ENCODE results near the gene TIGD3. TPM values are rescaled to one million over a fixed set of nuclear protein-coding genes. Genes with fewer than 3 reads are reported as not detected.

Gene TIGD3
- total and polyA plus RNA-seq, 9 of the 15 experiments (the other 6 are each of a cell fraction or from before 2014, with no cell fraction given) = 0.06 to 1.3 (median 0.56) TPM

DNA sequence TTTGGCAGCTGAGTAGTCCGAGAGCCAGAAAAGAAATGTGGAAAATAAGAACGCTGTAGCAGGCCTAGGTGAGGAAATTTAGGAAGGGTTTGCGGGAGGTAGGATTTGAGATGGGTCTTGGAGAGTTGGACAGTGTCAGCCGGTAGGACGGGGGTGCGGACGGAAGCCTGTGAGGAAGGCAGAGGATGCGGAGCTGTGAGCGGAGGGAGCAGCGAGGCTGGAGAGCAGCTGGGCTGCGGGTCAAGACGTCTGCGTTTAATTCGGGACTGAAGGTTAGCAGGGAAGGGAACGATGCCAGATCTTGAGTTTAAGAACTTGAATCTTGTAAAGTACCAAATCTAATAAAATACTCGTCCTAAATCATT, 669 bp upstream of the TIGD3 start (continued):
- TF ChIP-seq MGA (IDR thresholded peaks at IDR 0.05) (no peak), ETV5 (CRISPR knock-in tag; IDR thresholded peaks at IDR 0.05; ENCODE audit: low read depth) (no peak), BDP1 (IDR thresholded peaks at IDR 0.05; ENCODE audit: insufficient read depth, insufficient read length) (no peak), ZBED1 (IDR thresholded peaks at IDR 0.05) (no peak), E2F3 (CRISPR knock-in tag; IDR thresholded peaks at IDR 0.05) (no peak), HDAC1 (IDR thresholded peaks at IDR 0.05) (no peak), POLR2A (conservative IDR thresholded peaks at IDR 0.05) (peak; percentile 63), FOXK2 (conservative IDR thresholded peaks at IDR 0.05 in 1 of 2, IDR thresholded peaks at IDR 0.05 in 1 of 2; ENCODE audit: low read depth in 2 of 2) (no peak), TCF3 (CRISPR knock-in tag; IDR thresholded peaks at IDR 0.05) (no peak), TFAM (CRISPR knock-in tag; conservative IDR thresholded peaks at IDR 0.05) (no peak), ZNF239 (CRISPR knock-in tag; IDR thresholded peaks at IDR 0.05) (no peak), PHTF2 (CRISPR knock-in tag; IDR thresholded peaks at IDR 0.05) (no peak), ZNF395 (CRISPR knock-in tag; IDR thresholded peaks at IDR 0.05) (no peak)
- TF ChIP-seq, protein P1, sequence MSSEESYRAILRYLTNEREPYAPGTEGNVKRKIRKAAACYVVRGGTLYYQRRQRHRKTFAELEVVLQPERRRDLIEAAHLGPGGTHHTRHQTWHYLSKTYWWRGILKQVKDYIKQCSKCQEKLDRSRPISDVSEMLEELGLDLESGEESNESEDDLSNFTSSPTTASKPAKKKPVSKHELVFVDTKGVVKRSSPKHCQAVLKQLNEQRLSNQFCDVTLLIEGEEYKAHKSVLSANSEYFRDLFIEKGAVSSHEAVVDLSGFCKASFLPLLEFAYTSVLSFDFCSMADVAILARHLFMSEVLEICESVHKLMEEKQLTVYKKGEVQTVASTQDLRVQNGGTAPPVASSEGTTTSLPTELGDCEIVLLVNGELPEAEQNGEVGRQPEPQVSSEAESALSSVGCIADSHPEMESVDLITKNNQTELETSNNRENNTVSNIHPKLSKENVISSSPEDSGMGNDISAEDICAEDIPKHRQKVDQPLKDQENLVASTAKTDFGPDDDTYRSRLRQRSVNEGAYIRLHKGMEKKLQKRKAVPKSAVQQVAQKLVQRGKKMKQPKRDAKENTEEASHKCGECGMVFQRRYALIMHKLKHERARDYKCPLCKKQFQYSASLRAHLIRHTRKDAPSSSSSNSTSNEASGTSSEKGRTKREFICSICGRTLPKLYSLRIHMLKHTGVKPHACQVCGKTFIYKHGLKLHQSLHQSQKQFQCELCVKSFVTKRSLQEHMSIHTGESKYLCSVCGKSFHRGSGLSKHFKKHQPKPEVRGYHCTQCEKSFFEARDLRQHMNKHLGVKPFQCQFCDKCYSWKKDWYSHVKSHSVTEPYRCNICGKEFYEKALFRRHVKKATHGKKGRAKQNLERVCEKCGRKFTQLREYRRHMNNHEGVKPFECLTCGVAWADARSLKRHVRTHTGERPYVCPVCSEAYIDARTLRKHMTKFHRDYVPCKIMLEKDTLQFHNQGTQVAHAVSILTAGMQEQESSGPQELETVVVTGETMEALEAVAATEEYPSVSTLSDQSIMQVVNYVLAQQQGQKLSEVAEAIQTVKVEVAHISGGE (CRISPR knock-in tag; IDR thresholded peaks at IDR 0.05) = no peak
